Measurements from ENCODE around the gene SLC2A3.

GRCh38 chr12:7970475-7971252 lies 34.7 kb upstream of the SLC2A3 start:
- TF ChIP-seq, protein P1, sequence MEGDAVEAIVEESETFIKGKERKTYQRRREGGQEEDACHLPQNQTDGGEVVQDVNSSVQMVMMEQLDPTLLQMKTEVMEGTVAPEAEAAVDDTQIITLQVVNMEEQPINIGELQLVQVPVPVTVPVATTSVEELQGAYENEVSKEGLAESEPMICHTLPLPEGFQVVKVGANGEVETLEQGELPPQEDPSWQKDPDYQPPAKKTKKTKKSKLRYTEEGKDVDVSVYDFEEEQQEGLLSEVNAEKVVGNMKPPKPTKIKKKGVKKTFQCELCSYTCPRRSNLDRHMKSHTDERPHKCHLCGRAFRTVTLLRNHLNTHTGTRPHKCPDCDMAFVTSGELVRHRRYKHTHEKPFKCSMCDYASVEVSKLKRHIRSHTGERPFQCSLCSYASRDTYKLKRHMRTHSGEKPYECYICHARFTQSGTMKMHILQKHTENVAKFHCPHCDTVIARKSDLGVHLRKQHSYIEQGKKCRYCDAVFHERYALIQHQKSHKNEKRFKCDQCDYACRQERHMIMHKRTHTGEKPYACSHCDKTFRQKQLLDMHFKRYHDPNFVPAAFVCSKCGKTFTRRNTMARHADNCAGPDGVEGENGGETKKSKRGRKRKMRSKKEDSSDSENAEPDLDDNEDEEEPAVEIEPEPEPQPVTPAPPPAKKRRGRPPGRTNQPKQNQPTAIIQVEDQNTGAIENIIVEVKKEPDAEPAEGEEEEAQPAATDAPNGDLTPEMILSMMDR (IDR thresholded peaks at IDR 0.05): no peak
- TF ChIP-seq ZNF263 (CRISPR knock-in tag; IDR thresholded peaks at IDR 0.05; ENCODE audit: low read depth): no peak

All from WTC11 (cell line).